ENCODE data around the gene KIF26B. TPM values are rescaled to one million over a fixed set of nuclear protein-coding genes. Genes with fewer than 3 reads are reported as not detected.

The KIF26B gene
- total RNA-seq, 3 donors from 2014 or later (not counting 1 experiment from before 2014, with no cell fraction given), result 0.16 to 0.96 (median 0.18) TPM

DNA sequence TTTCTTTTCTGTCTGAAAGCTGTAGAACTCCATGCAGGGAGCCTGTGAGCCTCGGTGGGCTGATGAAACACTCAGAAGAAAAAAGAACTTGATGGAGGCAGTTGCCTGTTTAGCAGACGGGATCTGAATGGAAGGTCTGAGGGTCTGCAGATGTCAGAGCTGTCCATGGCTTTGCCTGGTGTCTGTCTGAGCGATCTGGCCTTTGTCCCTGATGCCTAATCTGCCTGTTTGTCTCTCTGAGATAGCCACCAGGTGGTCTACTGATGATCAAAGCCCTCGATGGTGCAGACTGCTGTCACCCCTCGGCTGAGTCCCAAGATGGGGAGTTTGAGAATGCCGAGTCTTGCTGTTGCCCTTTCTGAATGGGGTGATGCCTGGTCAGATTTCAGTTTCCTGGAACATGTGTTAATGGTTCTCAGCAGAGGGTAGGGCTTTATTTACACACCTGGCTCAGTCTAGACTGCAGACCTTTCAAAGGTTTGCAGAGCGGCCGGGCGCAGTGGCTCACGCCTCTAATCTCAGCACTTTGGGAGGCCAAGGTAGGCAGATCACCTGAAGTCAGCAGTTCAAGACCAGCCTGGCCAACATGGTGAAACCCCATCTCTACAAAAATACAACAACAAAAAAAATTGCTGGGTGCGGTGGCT is 90.4 kb downstream of the KIF26B start:
- no peaks in the 10 kb centered on the region for H3K36me3 ChIP-seq (ENCODE audit: control insufficient read depth, insufficient read depth, low read length)
- no peak overlapping the region for H3K27ac ChIP-seq (ENCODE audit: low read length)
- ATAC-seq (no peak), DNase-seq (no peak)
- TF ChIP-seq, protein P1, sequence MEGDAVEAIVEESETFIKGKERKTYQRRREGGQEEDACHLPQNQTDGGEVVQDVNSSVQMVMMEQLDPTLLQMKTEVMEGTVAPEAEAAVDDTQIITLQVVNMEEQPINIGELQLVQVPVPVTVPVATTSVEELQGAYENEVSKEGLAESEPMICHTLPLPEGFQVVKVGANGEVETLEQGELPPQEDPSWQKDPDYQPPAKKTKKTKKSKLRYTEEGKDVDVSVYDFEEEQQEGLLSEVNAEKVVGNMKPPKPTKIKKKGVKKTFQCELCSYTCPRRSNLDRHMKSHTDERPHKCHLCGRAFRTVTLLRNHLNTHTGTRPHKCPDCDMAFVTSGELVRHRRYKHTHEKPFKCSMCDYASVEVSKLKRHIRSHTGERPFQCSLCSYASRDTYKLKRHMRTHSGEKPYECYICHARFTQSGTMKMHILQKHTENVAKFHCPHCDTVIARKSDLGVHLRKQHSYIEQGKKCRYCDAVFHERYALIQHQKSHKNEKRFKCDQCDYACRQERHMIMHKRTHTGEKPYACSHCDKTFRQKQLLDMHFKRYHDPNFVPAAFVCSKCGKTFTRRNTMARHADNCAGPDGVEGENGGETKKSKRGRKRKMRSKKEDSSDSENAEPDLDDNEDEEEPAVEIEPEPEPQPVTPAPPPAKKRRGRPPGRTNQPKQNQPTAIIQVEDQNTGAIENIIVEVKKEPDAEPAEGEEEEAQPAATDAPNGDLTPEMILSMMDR (IDR thresholded peaks at IDR 0.05), result no peak
- no peak overlapping the region for H3K4me3 Mint-ChIP-seq
- no peak overlapping the region for H3K4me3 ChIP-seq (ENCODE audit: low read length)
- no peaks in the 10 kb centered on the region for H3K27me3 ChIP-seq (ENCODE audit: control insufficient read depth, insufficient read depth, low read length)
- H3K27ac Mint-ChIP-seq, result no peak overlapping the region
- H3K4me1 ChIP-seq (ENCODE audit: control insufficient read depth, insufficient read depth, low read length), result no peaks in the 10 kb centered on the region
- H3K9me3 Mint-ChIP-seq, result no peaks in the 10 kb centered on the region
- no peaks in the 10 kb centered on the region for H3K36me3 Mint-ChIP-seq
- H3K4me1 Mint-ChIP-seq, result no peaks in the 10 kb centered on the region
- intact Hi-C loops (cut with micrococcal nuclease), result no loop called here
- 87% methylated on average over 11 of the region's 11 CpGs for WGBS (ENCODE audit: insufficient coverage)
- no peaks in the 10 kb centered on the region for H3K9me3 ChIP-seq (ENCODE audit: control insufficient read depth, insufficient read depth, low read length)
- peaks cover 5 to 6% of the 10 kb centered on the region in 2 donors for H3K27me3 Mint-ChIP-seq (ENCODE audit: low read depth in 2 of 2)

DNA sequence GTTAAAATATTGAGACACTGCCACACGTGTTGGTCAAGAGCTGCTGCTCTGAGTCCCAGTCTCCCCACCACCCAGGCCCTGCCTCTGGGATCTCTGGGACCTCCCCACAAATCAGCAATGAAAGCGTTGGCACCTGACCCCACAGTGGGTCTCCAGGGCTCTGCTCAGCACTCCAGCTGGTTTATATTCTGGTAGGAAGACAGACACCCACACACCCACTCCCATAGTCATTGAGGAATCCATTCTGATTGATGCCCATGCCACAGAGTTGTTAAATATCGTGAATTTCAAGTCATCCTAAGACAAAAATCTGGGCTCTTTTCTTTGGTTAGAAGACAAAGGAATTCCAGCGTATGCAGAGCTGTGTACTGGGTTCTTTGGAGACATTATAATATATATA is 91.6 kb downstream of the KIF26B start:
- no peaks in the 10 kb centered on the region for H3K27me3 ChIP-seq (ENCODE audit: control insufficient read depth, insufficient read depth, low read length)
- no peak for ATAC-seq

DNA sequence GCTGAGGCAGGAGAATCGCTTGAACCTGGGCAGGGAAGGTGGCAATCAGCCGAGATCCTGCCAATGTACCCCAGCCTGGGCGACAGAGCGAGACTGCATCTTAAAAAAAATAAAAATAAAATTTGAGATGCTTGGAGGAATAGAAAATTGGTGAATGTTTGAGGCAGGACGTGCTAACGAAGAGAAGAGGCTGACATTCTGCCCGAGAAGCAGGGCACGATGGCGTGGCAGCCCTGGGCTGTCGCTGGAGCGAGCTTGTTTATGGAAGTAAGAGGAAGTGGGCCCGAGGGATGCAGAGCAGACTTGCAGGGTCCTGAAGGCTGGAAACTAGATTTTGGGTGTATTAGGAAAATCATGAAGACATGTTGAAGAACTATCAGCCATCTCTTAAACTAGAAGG is 92.6 kb downstream of the KIF26B start:
- no peak overlapping the region for H3K4me3 ChIP-seq (ENCODE audit: low read length)
- no peak overlapping the region for H3K27ac ChIP-seq (ENCODE audit: low read length)
- H3K4me3 Mint-ChIP-seq, result no peak overlapping the region
- no peaks in the 10 kb centered on the region for H3K9me3 ChIP-seq (ENCODE audit: control insufficient read depth, insufficient read depth, low read length)
- H3K9me3 Mint-ChIP-seq, result no peaks in the 10 kb centered on the region
- intact Hi-C loops (cut with micrococcal nuclease), result no loop called here
- WGBS (ENCODE audit: insufficient coverage), result 90% methylated on average over 12 of the region's 12 CpGs
- TF ChIP-seq, protein P1 (IDR thresholded peaks at IDR 0.05), result no peak
- H3K27ac Mint-ChIP-seq, result no peak overlapping the region
- no peaks in the 10 kb centered on the region for H3K27me3 Mint-ChIP-seq (ENCODE audit: low read depth in 2 of 2)
- no peaks in the 10 kb centered on the region for H3K27me3 ChIP-seq (ENCODE audit: control insufficient read depth, insufficient read depth, low read length)
- no peaks in the 10 kb centered on the region for H3K4me1 Mint-ChIP-seq
- no peaks in the 10 kb centered on the region for H3K4me1 ChIP-seq (ENCODE audit: control insufficient read depth, insufficient read depth, low read length)
- no peak for DNase-seq
- no peaks in the 10 kb centered on the region for H3K36me3 ChIP-seq (ENCODE audit: control insufficient read depth, insufficient read depth, low read length)
- no peak for ATAC-seq
- no peaks in the 10 kb centered on the region for H3K36me3 Mint-ChIP-seq

More for the DNA sequence above, 91.6 kb downstream of the KIF26B start:
- 83% methylated on average over 3 of the region's 4 CpGs for WGBS (ENCODE audit: insufficient coverage)
- Mint-ChIP-seq H3K4me3 (no peak overlapping the region), H3K9me3 (no peaks in the 10 kb centered on the region), H3K4me1 (no peaks in the 10 kb centered on the region), H3K27ac (no peak overlapping the region), H3K27me3 (ENCODE audit: low read depth in 2 of 2) (no peaks in the 10 kb centered on the region), H3K36me3 (no peaks in the 10 kb centered on the region)
- intact Hi-C loops (cut with micrococcal nuclease), result no loop called here
- no peak overlapping the region for H3K27ac ChIP-seq (ENCODE audit: low read length)
- H3K4me1 ChIP-seq (ENCODE audit: control insufficient read depth, insufficient read depth, low read length), result no peaks in the 10 kb centered on the region
- no peaks in the 10 kb centered on the region for H3K36me3 ChIP-seq (ENCODE audit: control insufficient read depth, insufficient read depth, low read length)
- no peak overlapping the region for H3K4me3 ChIP-seq (ENCODE audit: low read length)
- no peak for DNase-seq
- TF ChIP-seq, protein P1 (IDR thresholded peaks at IDR 0.05), result no peak
- H3K9me3 ChIP-seq (ENCODE audit: control insufficient read depth, insufficient read depth, low read length), result no peaks in the 10 kb centered on the region

DNA sequence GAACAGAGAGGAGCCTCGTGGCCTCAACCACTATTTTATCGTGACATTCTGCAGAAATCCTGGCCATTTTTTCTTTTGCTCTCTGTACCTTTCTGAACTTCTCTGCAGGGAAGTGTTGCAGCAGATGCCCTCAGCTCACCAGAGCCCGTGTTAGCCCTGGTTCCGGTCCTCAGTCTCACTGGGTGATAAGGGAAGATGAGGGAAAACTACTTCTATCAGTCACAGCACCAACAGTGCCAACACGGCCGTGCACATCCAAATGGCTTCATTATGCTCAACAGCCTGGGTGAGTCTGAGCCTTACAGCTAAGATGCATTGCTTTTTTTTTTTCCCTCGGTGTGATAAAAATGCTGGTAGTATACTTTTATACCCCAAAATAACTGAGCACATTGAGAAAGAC is 93.0 kb downstream of the KIF26B start:
- TF ChIP-seq, protein P1 (IDR thresholded peaks at IDR 0.05), result no peak
- Mint-ChIP-seq H3K4me1 (no peaks in the 10 kb centered on the region), H3K27me3 (ENCODE audit: low read depth in 2 of 2) (no peaks in the 10 kb centered on the region), H3K9me3 (no peaks in the 10 kb centered on the region), H3K36me3 (no peaks in the 10 kb centered on the region), H3K4me3 (no peak overlapping the region), H3K27ac (no peak overlapping the region)
- no peaks in the 10 kb centered on the region for H3K9me3 ChIP-seq (ENCODE audit: control insufficient read depth, insufficient read depth, low read length)
- H3K36me3 ChIP-seq (ENCODE audit: control insufficient read depth, insufficient read depth, low read length), result no peaks in the 10 kb centered on the region
- H3K27ac ChIP-seq (ENCODE audit: low read length), result no peak overlapping the region
- 89% methylated on average over 6 of the region's 7 CpGs for WGBS (ENCODE audit: insufficient coverage)
- DNase-seq (no peak), ATAC-seq (no peak)
- no peaks in the 10 kb centered on the region for H3K27me3 ChIP-seq (ENCODE audit: control insufficient read depth, insufficient read depth, low read length)
- no peaks in the 10 kb centered on the region for H3K4me1 ChIP-seq (ENCODE audit: control insufficient read depth, insufficient read depth, low read length)
- intact Hi-C loops (cut with micrococcal nuclease), result no loop called here
- no peak overlapping the region for H3K4me3 ChIP-seq (ENCODE audit: low read length)
